HG03045 (cell line): ENCODE results near the gene EXOSC5.
"Not testable (repeated sequence)": the region's sequence is repeated elsewhere in the genome, so short reads cannot be mapped to it uniquely, and the experiment has no call there.

ENCODE experiments used
- ATAC-seq: cut with Tn5 transposase; IDR thresholded peaks from one replicate; pipeline ENCODE4 v1.9.1; 2021; ENCODE audit warnings: mild to moderate bottlenecking, moderate library complexity; ENCODE audit not compliant: unreplicated experiment

Gene EXOSC5

GRCh38 chr19:41371541-41371940 is 25.6 kb downstream of the EXOSC5 start:
- ATAC-seq: no peak

- not testable (repeated sequence) for ATAC-seq
Observed at GRCh38 chr19:41371119-41371518, 26.0 kb downstream of the EXOSC5 start.

GRCh38 chr19:41369769-41370168 is 27.4 kb downstream of the EXOSC5 start:
- ATAC-seq: no peak

GRCh38 chr19:41367848-41368301 is 29.3 kb downstream of the EXOSC5 start:
- ATAC-seq: no peak

- ATAC-seq: no peak
Observed at GRCh38 chr19:41366089-41366488, 31.1 kb downstream of the EXOSC5 start.

- ATAC-seq: no peak
Observed at GRCh38 chr19:41364524-41365391, 32.4 kb downstream of the EXOSC5 start.

- ATAC-seq: peak; percentile 90
Observed at GRCh38 chr19:41363753-41364523, 33.2 kb downstream of the EXOSC5 start, which contains the start of gene B9D2. Gene B9D2 (minus strand): TSS chr19:41364149. CDS start chr19:41363519, 630 bp downstream.

GRCh38 chr19:41363371-41363752 is 33.8 kb downstream of the EXOSC5 start:
- ATAC-seq: no peak

GRCh38 chr19:41362143-41362847 is 34.9 kb downstream of the EXOSC5 start:
- ATAC-seq: no peak

GRCh38 chr19:41359741-41360140 is 37.4 kb downstream of the EXOSC5 start:
- ATAC-seq: no peak

GRCh38 chr19:41357746-41358145 is 39.4 kb downstream of the EXOSC5 start:
- ATAC-seq: no peak

GRCh38 chr19:41356984-41357739 is 40.0 kb downstream of the EXOSC5 start:
- ATAC-seq: no peak

- ATAC-seq: no peak
Observed at GRCh38 chr19:41355802-41356201, 41.4 kb downstream of the EXOSC5 start.

GRCh38 chr19:41355035-41355434 is 42.1 kb downstream of the EXOSC5 start:
- ATAC-seq: no peak

- ATAC-seq: no peak
Observed at GRCh38 chr19:41354343-41354953, 42.7 kb downstream of the EXOSC5 start.

GRCh38 chr19:41353466-41354342 is 43.5 kb downstream of the EXOSC5 start, which contains the start of gene TGFB1:
Gene TGFB1 (minus strand): TSS chr19:41353922. CDS start chr19:41353044, 878 bp downstream.
- peak; percentile 43 for ATAC-seq

- no peak for ATAC-seq
Observed at GRCh38 chr19:41352609-41353465, 44.3 kb downstream of the EXOSC5 start.

- ATAC-seq: no peak
Observed at GRCh38 chr19:41352279-41352608, 44.9 kb downstream of the EXOSC5 start.
